NCI-H1436 treated with DMSO at 0.1 percent for 48 hours (cell line): ENCODE results near the gene KRT37.
"Not testable (repeated sequence)": the region's sequence is repeated elsewhere in the genome, so short reads cannot be mapped to it uniquely, and the experiment has no call there.

Source experiments
- DNase-seq: peaks from one replicate; lab custom pipeline; 2025; lab: John Stamatoyannopoulos, UW

Gene KRT37

DNA sequence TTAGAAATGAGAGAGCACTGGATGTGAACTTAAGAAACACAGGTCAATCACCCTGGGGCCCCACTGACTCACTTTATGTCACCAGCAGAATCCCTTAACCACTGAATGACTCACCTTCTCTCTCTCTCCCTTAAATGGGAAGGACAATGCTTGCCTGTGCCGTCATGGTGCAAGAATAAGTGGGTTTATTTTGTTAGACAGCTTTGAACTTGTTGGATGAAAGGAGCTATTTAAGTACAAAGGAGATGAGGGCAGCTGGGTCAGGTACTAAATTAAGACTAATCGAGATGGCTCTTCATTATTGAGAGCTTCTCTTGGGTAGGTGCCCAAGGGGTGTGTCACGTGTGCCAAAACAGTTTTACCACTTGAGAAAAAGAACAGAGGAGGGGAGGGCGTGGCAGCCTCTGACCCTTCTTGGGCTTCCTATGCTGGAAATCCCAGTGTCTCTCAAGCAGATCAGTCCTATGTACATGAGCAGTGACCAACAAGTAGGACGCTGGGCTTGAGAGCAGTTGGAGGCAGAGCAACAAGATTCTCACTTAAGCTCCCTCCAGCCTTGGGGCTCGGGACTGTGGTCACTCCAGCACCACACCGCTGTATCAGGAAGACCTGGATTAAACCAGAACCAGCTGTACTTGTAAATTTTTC, 20.2 kb downstream of the KRT37 start:
- DNase-seq: no peak

DNA sequence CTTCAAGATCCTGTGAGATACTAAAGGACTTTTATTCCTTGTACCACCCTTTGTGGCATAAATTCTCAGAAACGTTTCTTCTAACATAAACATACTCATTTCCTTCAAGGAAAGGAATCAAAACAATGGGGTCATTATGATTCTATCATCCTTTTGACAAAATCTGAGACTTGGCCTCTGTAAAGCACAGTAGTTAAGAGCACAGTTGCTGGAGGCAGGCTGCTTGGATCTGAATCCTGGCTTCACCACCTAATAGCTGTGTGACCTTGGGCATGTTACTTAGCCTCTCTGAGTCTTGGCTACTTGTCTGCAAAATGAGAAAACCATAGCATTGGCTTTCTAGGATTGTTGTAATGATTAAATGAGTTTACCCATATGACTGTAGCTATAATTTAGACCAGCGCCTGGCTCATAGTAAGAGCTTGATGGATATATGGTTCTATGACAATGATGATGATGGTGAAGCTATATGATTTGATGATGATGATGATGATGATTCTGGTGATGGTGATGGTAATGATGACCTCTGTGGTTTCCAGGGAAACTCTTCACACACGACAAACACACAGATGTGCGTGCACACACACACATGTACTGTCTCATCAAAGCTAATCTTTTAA, 20.9 kb downstream of the KRT37 start:
- DNase-seq: no peak

DNA sequence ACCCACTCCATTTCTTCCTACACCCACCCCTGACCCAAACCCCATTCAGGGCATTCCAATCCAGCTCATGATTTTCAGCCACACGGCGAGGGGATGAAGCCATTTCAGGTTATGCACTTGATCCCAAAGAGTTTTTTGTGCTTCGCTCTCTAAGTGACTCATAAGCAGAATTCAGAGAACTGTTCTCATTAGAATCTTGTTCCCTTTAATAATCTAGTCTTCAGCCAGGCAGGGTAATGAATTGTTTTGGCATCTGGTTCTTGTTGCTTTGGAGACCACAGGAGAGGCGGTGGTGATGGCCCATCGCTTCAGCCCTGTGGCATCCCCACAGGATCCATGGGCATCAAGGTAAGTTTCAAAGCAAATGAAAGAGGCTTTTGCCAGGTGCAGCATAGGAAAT, 22.2 kb downstream of the KRT37 start:
- DNase-seq: no peak

DNA sequence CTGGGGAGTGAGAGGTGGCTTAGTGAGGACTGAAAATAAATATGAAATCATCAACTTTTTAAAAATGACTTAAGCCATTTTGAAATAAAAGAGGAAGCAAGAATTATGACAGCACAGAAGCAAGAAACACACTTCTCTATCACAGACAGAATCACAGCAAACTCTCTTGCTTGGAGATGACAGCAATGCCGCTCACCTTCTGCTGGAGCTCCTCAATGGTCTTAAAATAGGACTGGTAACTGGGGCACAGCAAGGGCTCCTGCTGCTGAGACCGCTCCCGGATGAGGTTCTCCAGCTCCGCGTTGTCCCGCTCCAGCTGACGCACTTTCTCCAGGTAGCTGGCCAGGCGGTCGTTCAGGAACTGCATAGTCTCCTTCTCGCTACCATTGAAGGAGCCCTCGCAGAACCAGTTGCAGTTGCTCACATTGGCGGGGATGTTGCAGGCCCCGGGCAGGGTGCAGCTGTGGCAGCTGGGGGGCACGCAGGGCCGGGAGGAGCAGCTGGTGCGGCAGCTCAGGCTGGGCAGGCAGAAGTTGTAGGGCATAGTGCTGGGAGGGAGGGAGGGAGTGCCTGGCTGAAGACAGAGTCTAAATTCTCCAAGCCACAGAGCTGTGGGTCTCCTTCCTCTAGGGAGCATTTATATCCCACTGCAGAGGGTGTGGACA, 27.3 kb downstream of the KRT37 start, which contains the start of gene KRT31:
TSS of gene KRT31 (minus strand) at position 613 of the 665 bp plus-strand sequence. CDS start at position 544, 69 bp downstream.
- no peak for DNase-seq

DNA sequence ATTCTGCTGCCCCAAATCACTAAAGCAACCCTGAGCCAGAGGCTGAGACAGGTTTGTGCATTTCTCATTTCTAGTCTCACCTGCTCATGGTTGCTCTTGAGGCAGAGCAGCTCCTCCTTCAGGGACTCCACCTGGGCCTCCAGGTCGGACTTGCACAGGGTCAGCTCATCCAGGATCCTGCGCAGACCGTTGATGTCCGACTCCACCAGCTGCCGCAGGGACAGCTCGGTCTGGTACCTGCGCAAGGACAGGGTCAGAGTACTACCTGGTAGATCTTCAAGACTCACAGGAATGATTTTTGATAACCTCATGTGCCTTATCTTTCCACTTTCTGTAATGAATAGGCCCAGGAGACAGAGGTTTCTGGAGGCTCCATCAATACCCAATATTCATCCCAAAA, 28.0 kb downstream of the KRT37 start:
- no peak for DNase-seq

DNA sequence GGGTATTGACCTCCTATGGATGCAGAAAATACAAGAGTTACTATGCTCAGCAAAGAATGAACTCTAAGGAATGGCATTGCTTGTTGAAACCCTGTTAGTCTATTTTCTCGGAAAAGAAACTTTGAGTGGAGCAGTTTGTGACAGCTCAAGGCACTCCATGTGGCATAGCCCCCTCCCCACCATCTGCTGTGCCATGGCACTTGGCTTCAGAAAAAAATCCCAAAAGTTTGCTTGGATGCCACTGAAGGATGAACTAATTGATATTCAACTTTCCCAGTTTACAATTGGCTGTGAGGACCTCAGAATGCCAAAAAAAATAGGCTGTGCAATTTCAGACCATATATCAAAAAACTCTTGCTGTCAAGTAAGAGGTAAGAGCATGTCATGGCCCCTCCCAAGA, 28.8 kb downstream of the KRT37 start:
- no peak for DNase-seq

DNA sequence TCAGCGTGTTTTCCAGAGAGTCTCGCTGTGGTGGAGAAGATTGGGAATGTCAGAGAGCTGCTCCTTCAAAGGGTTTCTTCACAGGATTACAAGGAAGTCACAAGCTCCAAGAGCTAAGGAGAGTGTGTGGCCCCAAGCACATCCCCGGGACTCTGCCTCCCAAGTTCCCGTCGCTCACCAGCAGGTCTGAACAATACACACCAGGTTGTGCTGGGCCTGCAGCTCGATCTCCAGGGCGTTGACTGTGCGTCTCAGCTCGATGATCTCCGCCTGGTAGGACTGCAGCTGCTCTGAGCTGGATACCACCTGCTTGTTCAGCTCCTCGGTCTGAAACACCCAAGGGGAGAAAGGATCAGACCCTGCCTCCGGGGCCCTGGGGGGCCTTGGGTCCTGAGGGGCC, 29.3 kb downstream of the KRT37 start:
- DNase-seq: not testable (repeated sequence)

DNA sequence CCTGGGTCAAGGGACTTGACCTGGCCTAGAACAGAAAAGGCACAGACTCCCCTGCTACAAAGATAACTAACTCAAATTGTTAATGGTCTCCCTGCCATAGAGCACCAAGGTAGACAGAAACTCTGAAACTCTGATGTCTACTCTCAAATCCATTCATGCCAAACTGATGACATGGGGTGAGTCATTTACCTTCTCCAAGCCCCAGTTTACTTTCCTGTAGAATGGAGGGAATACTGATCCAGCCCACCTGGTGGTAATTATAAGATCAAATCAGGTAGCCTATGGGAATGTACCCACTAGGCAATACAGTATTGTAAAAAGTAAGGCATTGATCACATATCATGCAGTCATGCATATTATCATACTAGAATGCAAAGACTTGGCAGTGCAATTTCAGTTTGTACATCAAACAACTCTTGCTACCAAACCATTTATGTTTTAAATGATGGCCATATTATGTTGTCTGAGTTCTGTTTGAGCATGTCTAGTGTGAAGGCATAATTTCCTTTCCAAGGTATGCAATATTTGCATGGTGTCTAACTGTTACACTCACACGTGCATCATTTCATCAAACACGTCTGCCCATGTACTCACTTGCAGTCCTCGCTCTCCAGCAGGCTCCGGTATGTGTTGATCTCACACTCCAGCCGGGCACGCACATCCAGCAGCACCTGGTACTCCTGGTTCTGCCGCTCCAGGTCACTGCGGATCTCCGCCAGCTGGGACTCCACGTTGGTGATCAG, 30.0 kb downstream of the KRT37 start:
- DNase-seq: no peak

DNA sequence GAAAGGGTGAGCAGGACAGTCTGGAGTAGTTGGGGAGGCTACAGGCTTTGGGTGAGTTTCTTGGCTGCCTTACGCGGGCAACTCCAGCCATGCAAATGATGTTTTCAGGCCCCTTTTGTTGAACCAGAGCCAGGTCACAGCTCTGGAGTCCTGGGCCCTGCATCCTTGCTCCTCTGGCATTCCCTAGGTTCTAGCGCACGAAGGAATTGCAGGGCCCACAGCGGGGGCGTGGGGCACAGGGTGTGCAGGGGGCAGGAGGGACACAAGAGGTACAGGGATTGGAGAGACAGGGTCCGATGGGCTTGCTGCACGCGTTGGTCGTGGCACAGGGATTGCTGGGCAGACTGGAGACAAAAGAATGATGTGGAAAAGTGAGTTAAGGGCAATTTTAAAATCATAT, 30.6 kb downstream of the KRT37 start:
- no peak for DNase-seq

DNA sequence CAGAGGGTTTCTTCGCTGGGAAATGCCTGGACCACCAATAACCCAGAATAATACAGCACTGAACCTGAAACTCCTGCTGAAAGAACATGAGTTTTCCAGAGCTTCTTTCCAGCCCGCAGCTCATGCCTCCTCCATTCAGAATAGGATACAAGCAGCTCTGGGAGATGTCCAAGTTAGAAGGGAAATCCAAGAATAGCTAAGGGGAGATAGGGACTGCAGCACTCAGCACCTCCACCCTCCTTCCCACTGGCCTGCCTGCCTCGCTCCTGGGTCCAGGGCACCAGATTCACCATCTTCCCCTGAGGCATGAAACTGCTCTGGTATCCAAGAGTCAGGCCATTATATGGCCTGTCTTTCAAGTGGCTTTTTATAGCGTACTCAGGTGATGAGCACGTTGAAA, 31.1 kb downstream of the KRT37 start:
- no peak for DNase-seq

DNA sequence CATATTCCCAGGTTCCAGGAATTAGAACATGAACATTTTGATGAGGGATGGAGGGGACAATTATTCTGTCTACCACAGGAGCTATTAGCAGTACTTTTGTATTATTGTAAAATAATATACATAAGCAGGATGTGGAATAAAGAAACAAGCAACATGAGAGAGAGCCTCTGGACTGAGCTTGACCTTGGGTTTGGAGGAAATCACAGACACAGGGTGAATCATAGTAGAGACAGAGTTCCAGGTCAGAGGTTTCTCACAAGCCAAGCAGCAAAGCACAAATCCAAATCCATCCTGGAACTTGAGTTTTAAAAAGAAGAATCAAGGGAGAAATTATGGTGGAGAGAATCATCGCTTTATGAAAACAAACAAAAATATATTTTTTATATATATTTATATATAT, 32.1 kb downstream of the KRT37 start:
- DNase-seq: no peak

DNA sequence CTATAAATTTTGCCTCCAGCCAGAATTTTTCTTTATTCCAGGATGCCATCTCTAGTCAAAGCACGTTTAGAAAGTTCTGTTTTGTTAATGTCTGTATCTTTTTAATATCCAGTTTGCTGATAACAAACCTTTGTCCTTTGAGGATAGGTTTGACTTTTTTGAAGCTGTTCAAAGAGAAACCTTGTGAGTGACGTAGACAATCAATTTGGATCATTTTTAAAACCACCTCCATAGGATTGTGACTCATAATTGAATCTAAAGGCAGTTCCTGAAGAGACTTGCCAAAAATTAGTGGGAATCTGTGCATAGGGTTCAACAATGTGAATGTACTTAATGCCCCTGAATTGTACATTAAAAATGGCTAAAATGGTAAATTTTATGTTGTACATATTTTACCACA, 32.9 kb downstream of the KRT37 start:
- DNase-seq: no peak

DNA sequence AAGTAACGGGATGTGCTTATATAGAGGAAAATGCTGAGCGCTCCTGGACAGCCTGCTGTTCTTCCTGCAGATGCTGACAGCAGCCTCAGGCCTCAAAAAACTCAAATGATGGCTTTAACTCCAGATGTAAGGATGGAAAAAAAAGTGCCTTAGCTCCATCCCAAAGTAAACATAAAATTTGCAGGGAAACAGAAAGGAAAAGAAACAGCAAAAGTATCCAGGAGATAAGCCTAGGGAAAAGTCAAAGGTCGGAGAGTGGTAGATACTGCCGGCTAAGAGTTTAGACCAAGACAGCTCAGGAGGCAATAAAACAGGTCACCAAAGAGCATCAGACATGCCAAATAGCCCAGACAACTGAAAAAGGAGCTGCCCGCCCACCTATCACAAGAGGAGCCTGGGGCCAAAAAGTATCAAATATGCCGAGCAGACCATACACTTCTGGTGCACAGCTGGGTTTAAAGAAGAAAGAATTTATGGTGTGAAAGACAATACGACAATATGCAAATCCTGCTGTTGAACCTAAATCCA, 33.9 kb downstream of the KRT37 start:
- DNase-seq: no peak

DNA sequence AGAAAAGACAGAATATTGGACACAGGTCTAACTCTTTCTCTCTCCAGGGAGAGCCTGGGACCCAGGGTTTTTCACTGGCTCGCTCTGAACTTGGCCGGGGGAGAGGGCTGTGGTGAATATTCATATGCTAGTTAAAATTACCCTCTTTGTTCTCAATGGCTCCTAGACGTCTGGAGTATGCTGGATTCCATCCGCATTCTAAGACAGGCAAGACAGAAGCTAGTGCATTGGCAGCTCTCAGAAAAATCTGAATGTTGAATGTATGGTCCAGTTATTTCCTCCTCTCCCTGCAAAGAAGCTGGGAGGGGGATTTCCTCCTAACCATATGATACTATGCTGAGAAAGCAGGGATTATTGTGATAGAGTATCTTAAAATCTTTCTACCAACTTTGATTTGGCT, 36.7 kb downstream of the KRT37 start:
- no peak for DNase-seq

DNA sequence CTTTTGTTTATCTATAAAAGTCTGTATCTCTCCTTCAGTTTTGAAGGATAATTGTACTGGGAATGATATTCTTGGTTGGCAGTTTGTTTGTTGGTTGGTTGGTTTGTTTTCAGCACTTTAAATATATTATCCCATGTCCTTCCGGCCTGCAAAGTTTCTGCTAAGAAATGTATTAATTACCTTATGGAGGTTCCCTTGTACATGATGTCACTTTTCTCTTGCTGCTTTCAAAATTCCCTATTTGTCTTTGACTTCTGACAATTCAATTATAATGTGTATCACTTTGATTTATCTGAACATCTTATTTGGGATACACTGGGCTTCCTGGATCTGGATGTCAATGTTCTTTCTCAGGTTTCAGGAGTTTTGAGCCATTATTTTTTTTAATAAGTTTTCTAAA, 38.2 kb downstream of the KRT37 start:
- DNase-seq: no peak

DNA sequence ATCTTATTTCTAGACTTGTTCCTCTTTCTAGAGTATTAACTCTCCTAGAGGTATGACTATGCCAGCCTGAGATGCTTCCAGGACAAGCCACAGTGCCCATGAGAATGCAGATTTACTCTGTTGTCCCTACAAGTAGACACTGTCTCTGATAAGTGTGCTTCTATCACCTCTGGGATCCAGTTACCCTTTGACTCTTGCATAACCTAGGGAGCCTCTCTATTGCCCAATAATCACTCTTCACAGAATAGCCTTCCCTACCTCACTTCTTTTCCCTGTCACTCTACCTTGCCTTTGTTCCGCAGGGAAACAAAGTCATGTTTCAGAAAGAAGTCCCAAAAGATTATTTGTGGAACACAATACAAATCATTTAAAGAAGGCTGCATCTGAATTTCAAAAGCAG, 40.7 kb downstream of the KRT37 start:
- no peak for DNase-seq

DNA sequence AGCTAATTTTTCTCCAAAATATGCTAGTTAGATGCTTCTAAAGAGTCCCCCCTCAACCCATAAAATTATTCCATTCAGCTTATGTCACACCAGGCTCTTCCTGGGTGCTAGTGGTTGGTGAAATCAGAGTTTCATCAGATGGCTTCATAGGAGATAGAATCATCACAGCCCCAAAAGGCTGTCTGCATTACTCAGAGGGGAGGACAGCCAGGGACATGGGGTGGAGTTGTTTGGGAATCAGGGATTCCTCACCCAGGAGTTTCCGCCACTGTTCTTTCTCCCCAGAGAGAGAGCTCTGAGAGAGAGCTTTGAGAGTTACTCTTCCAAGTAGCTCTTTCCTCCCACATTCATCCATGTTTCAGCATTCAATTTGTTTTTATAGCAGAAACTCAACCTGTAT, 42.0 kb downstream of the KRT37 start:
- no peak for DNase-seq

DNA sequence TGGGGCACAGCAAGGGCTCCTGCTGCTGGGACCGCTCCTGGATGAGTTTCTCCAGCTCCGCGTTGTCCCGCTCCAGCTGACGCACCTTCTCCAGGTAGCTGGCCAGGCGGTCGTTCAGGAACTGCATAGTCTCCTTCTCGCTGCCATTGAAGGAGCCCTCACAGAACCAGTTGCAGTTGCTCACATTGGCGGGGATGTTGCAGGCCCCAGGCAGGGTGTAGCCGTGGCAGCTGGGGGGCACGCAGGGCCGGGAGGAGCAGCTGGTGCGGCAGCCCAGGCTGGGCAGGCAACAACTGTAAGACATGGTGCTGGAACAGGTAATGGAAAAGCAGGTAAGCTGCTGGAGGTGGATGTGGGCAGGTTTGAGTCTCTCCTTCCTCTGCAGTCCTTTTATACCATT, 42.4 kb downstream of the KRT37 start, which contains the start of gene KRT34:
TSS of gene KRT34 (minus strand) at position 364 of the 400 bp plus-strand sequence. CDS start at position 304, 60 bp downstream.
- not testable (repeated sequence) for DNase-seq

DNA sequence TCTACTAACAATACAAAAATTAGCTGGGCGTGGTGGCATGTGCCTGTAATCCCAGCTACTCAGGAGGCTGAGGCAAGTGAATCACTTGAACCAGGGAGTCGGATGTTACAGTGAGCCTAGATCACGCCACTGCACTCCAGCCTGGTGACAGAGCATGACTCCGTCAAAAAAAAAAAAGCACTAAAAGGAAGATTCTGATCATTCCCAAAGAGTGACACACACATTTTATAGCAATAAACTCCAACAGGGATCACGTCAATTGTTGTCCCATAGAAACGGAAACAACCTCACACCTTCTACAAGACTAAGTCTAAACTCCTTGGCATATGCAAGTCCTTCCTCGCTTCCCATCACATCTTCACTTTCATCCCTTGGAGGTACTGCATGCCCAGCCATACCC, 44.3 kb downstream of the KRT37 start:
- DNase-seq: not testable (repeated sequence)

DNA sequence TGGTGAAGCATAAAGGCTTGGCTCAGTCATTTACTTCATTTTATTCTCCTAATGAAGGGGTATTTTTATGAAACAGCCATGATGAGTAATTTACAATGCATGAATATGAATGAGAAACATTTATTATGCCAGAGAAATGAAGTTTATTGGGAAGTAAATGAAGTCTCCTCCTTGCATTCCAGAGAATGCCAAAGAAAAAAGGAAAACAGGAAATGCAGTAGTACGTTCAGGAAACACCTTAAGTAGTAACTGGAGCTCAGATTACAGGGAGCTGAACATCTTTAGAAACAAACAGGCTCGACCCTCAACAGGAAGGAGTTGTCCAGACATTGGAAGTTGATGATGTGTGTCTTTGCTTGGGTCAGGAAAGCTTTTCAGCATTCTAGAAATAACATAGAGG, 46.8 kb downstream of the KRT37 start:
- no peak for DNase-seq
